Stomach (tissue), 4 donors: ENCODE data around the gene MYO18B.

Experiments used
- EP300 ChIP-seq: sonication (generic); formaldehyde crosslinking; IDR thresholded peaks from one replicate; pipeline ENCODE4 v1.6.1; 2017; ENCODE audit warnings: antibody characterized with exemption
- POLR2A ChIP-seq, 4 donors: fragments of 450-650 bp; IDR thresholded peaks; one replicate each; pipeline ENCODE4 v1.6.1; 2016; ENCODE audit warnings: antibody characterized with exemption in 4 of 4, control low read depth in 2 of 4, mild to moderate bottlenecking in 1 of 4, moderate library complexity in 1 of 4
- POLR2AphosphoS5 ChIP-seq, 3 donors: sonication (generic); formaldehyde crosslinking; IDR thresholded peaks; one replicate each; pipeline ENCODE4 v1.6.1; 2016; ENCODE audit warnings: antibody characterized with exemption in 3 of 3
- TF ChIP-seq, protein P1 (sequence below), 7 experiments: fragments of 450-650 bp in 4 of 7; fragments of 200-600 bp in 3 of 7; sonication (generic) in 3 of 7; IDR thresholded peaks; one replicate each; pipeline ENCODE4 v1.5.1; 2016 to 2019; ENCODE audit warnings: antibody characterized with exemption in 7 of 7, control low read depth in 2 of 7, mild to moderate bottlenecking in 1 of 7

DNA sequence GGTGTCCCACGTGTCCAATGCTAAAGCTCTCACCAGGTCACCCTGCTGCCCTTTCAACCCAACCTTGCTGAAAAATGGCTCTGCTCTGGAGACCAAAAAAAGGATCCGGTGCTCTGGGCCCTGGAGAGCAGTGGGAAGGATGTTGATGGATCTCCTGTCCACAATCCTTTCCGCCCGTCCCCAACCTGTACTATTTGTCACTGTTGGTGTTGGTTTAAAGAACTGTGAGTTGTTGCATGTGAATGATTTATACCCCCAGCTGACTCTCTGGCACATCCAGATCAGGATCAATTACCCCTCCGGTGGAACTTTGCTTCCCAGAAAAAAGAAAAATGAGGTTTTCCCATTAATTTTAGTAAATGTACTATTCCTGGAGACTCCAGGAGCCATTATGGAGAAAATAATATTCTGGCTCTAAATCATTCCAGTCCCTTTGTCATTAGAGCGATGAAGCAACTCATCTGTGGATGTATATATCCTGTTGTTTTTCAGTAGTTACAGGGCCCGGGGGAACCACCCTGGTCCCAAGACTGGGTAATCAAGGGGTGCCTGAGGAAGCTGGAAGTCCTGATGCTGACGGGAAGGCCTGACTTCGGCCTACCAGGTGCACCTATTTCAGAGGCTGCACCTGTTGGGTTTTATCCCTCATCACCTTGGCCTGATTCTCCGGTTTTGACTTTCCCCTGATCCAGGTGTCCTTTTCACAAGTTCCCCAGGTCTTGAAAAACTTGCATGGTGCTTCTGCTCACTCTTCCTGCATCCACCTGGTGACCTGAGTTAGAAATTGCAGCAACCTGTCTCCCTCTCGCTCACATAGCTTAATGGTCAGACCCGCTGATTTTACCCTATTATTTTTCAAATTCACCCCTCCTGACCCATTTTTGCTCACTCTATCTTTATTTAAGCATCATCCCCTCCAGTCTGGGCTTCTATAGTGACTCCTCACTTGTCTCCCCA, 218.1 kb downstream of the MYO18B start:
- TF ChIP-seq POLR2AphosphoS5 (IDR thresholded peaks at IDR 0.05) (no peak), POLR2A (IDR thresholded peaks at IDR 0.05) (no peak), EP300 (no peak)
- TF ChIP-seq, protein P1, sequence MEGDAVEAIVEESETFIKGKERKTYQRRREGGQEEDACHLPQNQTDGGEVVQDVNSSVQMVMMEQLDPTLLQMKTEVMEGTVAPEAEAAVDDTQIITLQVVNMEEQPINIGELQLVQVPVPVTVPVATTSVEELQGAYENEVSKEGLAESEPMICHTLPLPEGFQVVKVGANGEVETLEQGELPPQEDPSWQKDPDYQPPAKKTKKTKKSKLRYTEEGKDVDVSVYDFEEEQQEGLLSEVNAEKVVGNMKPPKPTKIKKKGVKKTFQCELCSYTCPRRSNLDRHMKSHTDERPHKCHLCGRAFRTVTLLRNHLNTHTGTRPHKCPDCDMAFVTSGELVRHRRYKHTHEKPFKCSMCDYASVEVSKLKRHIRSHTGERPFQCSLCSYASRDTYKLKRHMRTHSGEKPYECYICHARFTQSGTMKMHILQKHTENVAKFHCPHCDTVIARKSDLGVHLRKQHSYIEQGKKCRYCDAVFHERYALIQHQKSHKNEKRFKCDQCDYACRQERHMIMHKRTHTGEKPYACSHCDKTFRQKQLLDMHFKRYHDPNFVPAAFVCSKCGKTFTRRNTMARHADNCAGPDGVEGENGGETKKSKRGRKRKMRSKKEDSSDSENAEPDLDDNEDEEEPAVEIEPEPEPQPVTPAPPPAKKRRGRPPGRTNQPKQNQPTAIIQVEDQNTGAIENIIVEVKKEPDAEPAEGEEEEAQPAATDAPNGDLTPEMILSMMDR (IDR thresholded peaks at IDR 0.05) = no peak
